HFFc6 (cell line): Measurements from ENCODE around the gene ST14. TPM values are rescaled to one million over a fixed set of nuclear protein-coding genes. Genes with fewer than 3 reads are reported as not detected.

Experiments used
- DNase-seq: peaks from one replicate; pipeline ENCODE4 v3.0.0-alpha.2; 2018
- H3K27ac Mint-ChIP-seq: 2 replicates; pipeline ENCODE4 v1.8.0; 2020; ENCODE audit warnings: mild to moderate bottlenecking, mixed read lengths
- H3K27me3 Mint-ChIP-seq: 2 replicates; pipeline ENCODE4 v1.8.0; 2021; ENCODE audit warnings: mild to moderate bottlenecking, moderate library complexity, mixed read lengths; ENCODE audit not compliant: insufficient read depth
- H3K36me3 Mint-ChIP-seq: 2 replicates; pipeline ENCODE4 v1.8.0; 2021; ENCODE audit warnings: low read depth, mixed read lengths
- H3K4me1 Mint-ChIP-seq: 2 replicates; pipeline ENCODE4 v1.8.0; 2020; ENCODE audit warnings: low read depth, mixed read lengths
- H3K4me3 Mint-ChIP-seq: 2 replicates; pipeline ENCODE4 v1.8.0; 2020; ENCODE audit warnings: mild to moderate bottlenecking, moderate library complexity, mixed read lengths
- H3K9me3 Mint-ChIP-seq: 2 replicates; pipeline ENCODE4 v1.8.0; 2020; ENCODE audit warnings: mild to moderate bottlenecking, mixed read lengths
- total RNA-seq, 6 experiments: library from RNA; stranded (reverse); fragmentation: NEBNext Ultra II Directional; extraction: Animal tissue kit (Norgen Biotek cat#: 25700); gene quantifications; 2 replicates in 1 of 6; 3 replicates in 5 of 6; pipeline ENCODE4 v1.2.3, GENCODE V29; 2021
- TF ChIP-seq, protein P1 (sequence below): fragments of 200-600 bp; sonication (generic); IDR thresholded peaks from 2 replicates; pipeline ENCODE4 v1.5.0; 2021; ENCODE audit warnings: antibody characterized with exemption, mild to moderate bottlenecking

ST14 gene
- total RNA-seq, 6 experiments from 2014 or later: not detected

DNA sequence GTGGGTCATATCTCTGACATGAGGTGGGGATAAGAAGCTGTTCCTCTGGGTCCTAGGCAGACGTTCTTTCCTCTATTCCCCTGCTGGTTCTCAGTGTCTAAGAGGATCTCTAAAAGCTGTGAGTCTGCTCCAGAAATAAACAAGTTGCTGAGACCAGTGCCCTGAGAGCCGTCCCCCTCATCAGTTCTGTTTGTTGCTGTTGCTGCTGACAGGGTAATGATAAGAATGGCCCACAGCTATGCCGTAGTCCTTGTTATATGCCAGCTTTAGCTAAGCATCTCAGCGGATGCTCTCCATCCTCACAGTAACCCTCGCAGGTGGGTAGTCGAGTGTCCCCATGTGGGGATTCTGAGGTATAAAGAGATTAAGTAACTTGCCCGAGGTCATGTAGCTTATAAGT is 23.5 kb upstream of the ST14 start:
- H3K9me3 Mint-ChIP-seq: no peaks in the 10 kb centered on the region
- H3K27me3 Mint-ChIP-seq: peaks cover 2% of the 10 kb centered on the region; the same call in 1 of the 2 replicates
- H3K27ac Mint-ChIP-seq: no peak overlapping the region
- no peaks in the 10 kb centered on the region for H3K4me1 Mint-ChIP-seq
- DNase-seq: no peak
- H3K36me3 Mint-ChIP-seq: peaks cover 55% of the 10 kb centered on the region
- H3K4me3 Mint-ChIP-seq: no peak overlapping the region
- TF ChIP-seq, protein P1, sequence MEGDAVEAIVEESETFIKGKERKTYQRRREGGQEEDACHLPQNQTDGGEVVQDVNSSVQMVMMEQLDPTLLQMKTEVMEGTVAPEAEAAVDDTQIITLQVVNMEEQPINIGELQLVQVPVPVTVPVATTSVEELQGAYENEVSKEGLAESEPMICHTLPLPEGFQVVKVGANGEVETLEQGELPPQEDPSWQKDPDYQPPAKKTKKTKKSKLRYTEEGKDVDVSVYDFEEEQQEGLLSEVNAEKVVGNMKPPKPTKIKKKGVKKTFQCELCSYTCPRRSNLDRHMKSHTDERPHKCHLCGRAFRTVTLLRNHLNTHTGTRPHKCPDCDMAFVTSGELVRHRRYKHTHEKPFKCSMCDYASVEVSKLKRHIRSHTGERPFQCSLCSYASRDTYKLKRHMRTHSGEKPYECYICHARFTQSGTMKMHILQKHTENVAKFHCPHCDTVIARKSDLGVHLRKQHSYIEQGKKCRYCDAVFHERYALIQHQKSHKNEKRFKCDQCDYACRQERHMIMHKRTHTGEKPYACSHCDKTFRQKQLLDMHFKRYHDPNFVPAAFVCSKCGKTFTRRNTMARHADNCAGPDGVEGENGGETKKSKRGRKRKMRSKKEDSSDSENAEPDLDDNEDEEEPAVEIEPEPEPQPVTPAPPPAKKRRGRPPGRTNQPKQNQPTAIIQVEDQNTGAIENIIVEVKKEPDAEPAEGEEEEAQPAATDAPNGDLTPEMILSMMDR: no peak

DNA sequence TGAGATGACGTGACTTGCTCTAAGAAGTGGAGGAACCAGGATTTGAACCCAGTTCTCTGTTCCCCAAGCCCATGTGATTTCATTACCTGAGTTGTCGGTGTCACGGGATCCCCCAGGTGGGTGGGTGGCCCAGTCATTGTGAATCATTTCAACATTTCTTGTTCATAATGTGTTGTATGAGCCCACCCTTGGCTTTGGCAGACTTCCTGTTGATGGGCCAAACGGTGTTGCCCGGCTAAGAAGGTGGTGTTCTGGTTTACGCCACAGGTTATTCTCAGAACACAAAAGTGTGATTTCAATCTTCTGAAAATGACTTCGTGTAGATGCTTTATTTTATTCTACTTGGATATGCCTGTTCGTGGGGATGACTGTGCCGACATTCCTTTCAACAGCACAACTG is 21.6 kb upstream of the ST14 start:
- Mint-ChIP-seq H3K27ac (no peak overlapping the region), H3K4me3 (no peak overlapping the region), H3K36me3 (peaks cover 50% of the 10 kb centered on the region), H3K4me1 (no peaks in the 10 kb centered on the region), H3K27me3 (peaks cover 2% of the 10 kb centered on the region; the same call in 1 of the 2 replicates), H3K9me3 (no peaks in the 10 kb centered on the region)
- DNase-seq: no peak
- TF ChIP-seq, protein P1: no peak

DNA sequence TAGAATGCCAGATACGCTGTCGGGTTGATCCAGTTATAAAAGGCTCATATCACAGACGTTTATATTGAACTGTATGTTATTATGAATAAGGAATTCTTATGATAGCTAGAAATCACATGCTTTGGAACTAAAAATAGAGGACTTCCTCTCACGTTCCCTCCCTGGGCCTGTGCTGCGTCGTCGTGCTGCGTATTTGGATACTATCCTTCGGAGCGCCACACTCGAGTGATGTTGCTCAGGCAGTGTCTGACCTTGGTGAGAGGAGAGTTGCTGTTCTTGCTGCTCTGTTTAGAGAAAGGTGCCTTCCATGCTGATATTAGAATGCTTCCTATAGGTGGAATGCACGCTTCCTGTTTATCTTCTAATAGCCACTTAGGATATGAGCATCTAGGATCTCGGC is 20.2 kb upstream of the ST14 start:
- H3K4me1 Mint-ChIP-seq: no peaks in the 10 kb centered on the region
- H3K27me3 Mint-ChIP-seq: peaks cover 2% of the 10 kb centered on the region; the same call in 1 of the 2 replicates
- TF ChIP-seq, protein P1: no peak
- H3K36me3 Mint-ChIP-seq: peaks cover 49% of the 10 kb centered on the region
- H3K4me3 Mint-ChIP-seq: no peak overlapping the region
- no peak for DNase-seq
- no peak overlapping the region for H3K27ac Mint-ChIP-seq
- no peaks in the 10 kb centered on the region for H3K9me3 Mint-ChIP-seq

DNA sequence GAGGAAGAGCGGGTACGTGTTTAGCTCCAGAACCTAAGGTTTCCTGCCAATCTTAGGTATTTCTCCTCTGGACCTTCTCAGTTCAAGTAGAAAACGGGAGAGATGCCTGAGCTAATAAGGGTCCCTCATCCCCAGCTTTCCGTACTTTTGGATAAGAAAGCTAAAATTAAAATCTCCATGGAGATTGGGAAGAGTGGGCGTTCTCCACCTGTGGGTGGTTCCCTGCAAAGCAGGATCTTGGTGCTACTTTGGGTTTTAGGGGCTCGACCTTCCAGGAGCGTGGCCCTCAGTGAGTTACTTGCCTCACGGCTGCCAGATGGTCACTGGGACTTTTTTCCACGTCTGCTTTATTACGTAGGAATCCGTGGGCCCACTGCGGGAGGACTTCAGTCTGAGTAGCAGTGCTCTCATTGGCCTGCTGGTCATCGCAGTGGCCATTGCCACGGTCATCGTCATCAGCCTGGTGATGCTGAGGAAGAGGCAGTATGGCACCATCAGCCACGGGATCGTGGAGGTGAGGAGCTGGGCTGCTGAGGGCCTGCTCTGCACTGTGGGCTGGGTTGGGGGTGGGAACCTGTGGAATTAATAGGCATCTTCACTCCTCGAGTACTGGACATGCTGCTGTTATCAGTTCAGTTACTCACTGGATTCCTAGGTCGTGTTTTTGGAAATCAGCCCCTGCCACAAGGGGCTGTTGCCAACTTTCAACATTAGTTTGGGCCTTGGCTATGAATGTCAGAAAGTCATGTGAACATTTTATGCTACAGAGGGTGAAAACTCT is 17.8 kb upstream of the ST14 start:
- H3K4me1 Mint-ChIP-seq: peaks cover 8% of the 10 kb centered on the region
- no peak overlapping the region for H3K27ac Mint-ChIP-seq
- no peak overlapping the region for H3K4me3 Mint-ChIP-seq
- no peaks in the 10 kb centered on the region; the same call in 1 of the 2 replicates for H3K27me3 Mint-ChIP-seq
- H3K9me3 Mint-ChIP-seq: no peaks in the 10 kb centered on the region
- TF ChIP-seq, protein P1: no peak
- peaks cover 39% of the 10 kb centered on the region for H3K36me3 Mint-ChIP-seq
- no peak for DNase-seq

DNA sequence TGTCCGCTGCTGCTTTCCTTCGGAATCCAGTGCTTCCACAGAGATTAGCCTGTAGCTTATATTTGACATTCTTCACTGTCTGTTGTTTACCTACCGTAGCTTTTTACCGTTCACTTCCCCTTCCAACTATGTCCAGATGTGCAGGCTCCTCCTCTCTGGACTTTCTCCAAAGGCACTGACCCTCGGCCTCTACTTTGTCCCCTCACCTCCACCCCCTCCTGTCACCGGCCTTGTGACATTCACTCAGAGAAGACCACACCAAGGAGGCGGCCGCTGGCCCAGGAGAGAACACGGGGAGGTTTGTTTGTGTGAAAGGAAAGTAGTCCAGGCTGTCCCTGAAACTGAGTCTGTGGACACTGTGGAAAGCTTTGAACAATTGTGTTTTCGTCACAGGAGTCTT is 15.4 kb upstream of the ST14 start:
- Mint-ChIP-seq H3K4me1 (peaks cover 8% of the 10 kb centered on the region), H3K36me3 (peaks cover 38% of the 10 kb centered on the region), H3K27me3 (peaks cover 3% of the 10 kb centered on the region; the same call in 1 of the 2 replicates), H3K9me3 (no peaks in the 10 kb centered on the region), H3K4me3 (no peak overlapping the region), H3K27ac (no peak overlapping the region)
- no peak for DNase-seq
- TF ChIP-seq, protein P1: no peak
